HEK293 (cell line): ENCODE data around the gene PBX2.

Experiments
- IKZF3 ChIP-seq: fragments of 450-650 bp; IDR thresholded peaks from 2 replicates; pipeline ENCODE4 v1.5.0; 2018; ENCODE audit warnings: missing biosample characterization, mild to moderate bottlenecking, missing genetic modification characterization, moderate library complexity
- KLF10 ChIP-seq: fragments of 450-650 bp; IDR thresholded peaks from 2 replicates; pipeline ENCODE4 v1.5.1; 2018; ENCODE audit warnings: missing biosample characterization, mild to moderate bottlenecking, missing genetic modification characterization
- MEIS1 ChIP-seq: sonication (generic); formaldehyde crosslinking; IDR thresholded peaks from 2 replicates; pipeline ENCODE4 v1.8.1; 2022; ENCODE audit warnings: missing genetic modification reagents, mild to moderate bottlenecking, borderline replicate concordance
- MYNN ChIP-seq: fragments of 450-650 bp; formaldehyde crosslinking; IDR thresholded peaks from 2 replicates; pipeline ENCODE4 v1.5.1; 2016; ENCODE audit warnings: missing biosample characterization, missing genetic modification characterization, borderline replicate concordance
- SP2 ChIP-seq: fragments of 450-650 bp; formaldehyde crosslinking; IDR thresholded peaks from 2 replicates; pipeline ENCODE4 v1.5.1; 2016; ENCODE audit warnings: missing biosample characterization, missing genetic modification characterization
- ZFHX2 ChIP-seq: fragments of 450-650 bp; formaldehyde crosslinking; conservative IDR thresholded peaks from 2 replicates; pipeline ENCODE4 v1.5.1; 2016; ENCODE audit warnings: missing biosample characterization, missing genetic modification characterization
- ZNF184 ChIP-seq: fragments of 450-650 bp; IDR thresholded peaks from 2 replicates; pipeline ENCODE4 v1.5.1; 2018; ENCODE audit warnings: missing biosample characterization, mild to moderate bottlenecking, missing genetic modification characterization
- ZNF223 ChIP-seq: fragments of 450-650 bp; formaldehyde crosslinking; IDR thresholded peaks from 2 replicates; pipeline ENCODE4 v1.5.1; 2016; ENCODE audit warnings: missing biosample characterization, missing genetic modification characterization
- ZNF23 ChIP-seq: fragments of 450-650 bp; formaldehyde crosslinking; IDR thresholded peaks from 2 replicates; pipeline ENCODE4 v1.5.1; 2016; ENCODE audit warnings: missing biosample characterization, missing genetic modification characterization, borderline replicate concordance
- ZNF510 ChIP-seq: fragments of 450-650 bp; formaldehyde crosslinking; IDR thresholded peaks from 2 replicates; pipeline ENCODE4 v1.5.1; 2018; ENCODE audit warnings: mild to moderate bottlenecking, missing genetic modification characterization, missing biosample characterization; ENCODE audit not compliant: insufficient replicate concordance
- ZNF626 ChIP-seq: fragments of 450-650 bp; sonication (Bioruptor Pico); formaldehyde crosslinking; IDR thresholded peaks from 2 replicates; pipeline ENCODE4 v1.5.1; 2018; ENCODE audit warnings: missing biosample characterization, missing genetic modification characterization, inconsistent platforms
- ZNF629 ChIP-seq: fragments of 450-650 bp; formaldehyde crosslinking; IDR thresholded peaks from 2 replicates; pipeline ENCODE4 v1.5.1; 2017; ENCODE audit warnings: missing biosample characterization, missing genetic modification characterization
- TF ChIP-seq, protein P1 (sequence below): fragments of 450-650 bp; IDR thresholded peaks from 2 replicates; pipeline ENCODE4 v1.5.1; 2018; ENCODE audit warnings: missing biosample characterization, mild to moderate bottlenecking, missing genetic modification characterization
- TF ChIP-seq, protein P2 (sequence below): fragments of 450-650 bp; formaldehyde crosslinking; IDR thresholded peaks from 2 replicates; pipeline ENCODE4 v1.5.1; 2016; ENCODE audit warnings: missing biosample characterization, missing genetic modification characterization
- TF ChIP-seq, protein P3 (sequence below): fragments of 450-650 bp; formaldehyde crosslinking; IDR thresholded peaks from 2 replicates; pipeline ENCODE4 v1.5.1; 2016; ENCODE audit warnings: missing biosample characterization, missing genetic modification characterization
- TF ChIP-seq, protein P4 (sequence below): fragments of 450-650 bp; formaldehyde crosslinking; IDR thresholded peaks from 2 replicates; pipeline ENCODE4 v1.5.1; 2016; ENCODE audit warnings: missing biosample characterization, missing genetic modification characterization, borderline replicate concordance
- TF ChIP-seq, protein P5 (sequence below): fragments of 450-650 bp; formaldehyde crosslinking; IDR thresholded peaks from 2 replicates; pipeline ENCODE4 v1.5.1; 2016; ENCODE audit warnings: missing biosample characterization, missing genetic modification characterization
- TF ChIP-seq, protein P6 (sequence below): fragments of 450-650 bp; formaldehyde crosslinking; IDR thresholded peaks from 2 replicates; pipeline ENCODE4 v1.5.1; 2016; ENCODE audit warnings: missing biosample characterization, missing genetic modification characterization
- TF ChIP-seq, protein P7 (sequence below): fragments of 450-650 bp; formaldehyde crosslinking; IDR thresholded peaks from 2 replicates; pipeline ENCODE4 v1.5.1; 2016; ENCODE audit warnings: missing biosample characterization, missing genetic modification characterization
- TF ChIP-seq, protein P8 (sequence below): fragments of 450-650 bp; formaldehyde crosslinking; IDR thresholded peaks from 2 replicates; pipeline ENCODE4 v1.5.1; 2017; ENCODE audit warnings: missing biosample characterization, missing genetic modification characterization

PBX2 gene

DNA sequence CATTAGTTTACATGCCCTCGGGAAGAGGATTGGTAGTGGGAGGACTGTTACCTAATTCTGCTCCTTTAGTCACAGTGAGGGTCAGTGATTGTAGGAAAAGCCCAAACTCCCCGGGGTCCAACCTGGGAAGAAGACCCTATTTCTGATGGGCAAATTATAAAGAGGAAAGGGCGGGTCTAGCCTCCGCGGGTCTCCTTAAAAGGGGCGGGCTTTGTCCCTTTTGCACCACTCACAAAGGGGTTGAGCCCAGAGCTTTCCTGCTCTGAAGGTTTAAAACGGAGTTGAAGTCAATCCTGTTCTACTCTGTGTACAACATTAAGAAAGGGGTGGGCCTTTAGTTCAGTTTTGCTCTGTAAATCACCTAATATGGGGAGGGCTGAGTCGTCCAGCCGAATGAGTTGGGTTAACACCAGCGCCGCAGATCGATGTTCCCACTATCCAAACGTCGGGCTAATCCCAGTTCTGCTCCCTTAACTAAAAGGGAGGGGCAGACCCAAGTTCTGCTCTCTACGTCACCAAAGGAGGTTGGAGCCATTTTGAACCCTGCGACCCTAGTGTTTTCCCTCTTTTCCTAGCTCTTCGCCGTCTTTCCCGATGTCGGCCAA lies 12.7 kb downstream of the PBX2 start (continued):
- no peak for TF ChIP-seq ZNF510 (tag by site-specific recombination)
- no peak for TF ChIP-seq MEIS1
- no peak for TF ChIP-seq ZNF23
- no peak; the same call in 1 of the 2 replicates for TF ChIP-seq ZNF184 (tag by site-specific recombination)
- TF ChIP-seq, protein P1, sequence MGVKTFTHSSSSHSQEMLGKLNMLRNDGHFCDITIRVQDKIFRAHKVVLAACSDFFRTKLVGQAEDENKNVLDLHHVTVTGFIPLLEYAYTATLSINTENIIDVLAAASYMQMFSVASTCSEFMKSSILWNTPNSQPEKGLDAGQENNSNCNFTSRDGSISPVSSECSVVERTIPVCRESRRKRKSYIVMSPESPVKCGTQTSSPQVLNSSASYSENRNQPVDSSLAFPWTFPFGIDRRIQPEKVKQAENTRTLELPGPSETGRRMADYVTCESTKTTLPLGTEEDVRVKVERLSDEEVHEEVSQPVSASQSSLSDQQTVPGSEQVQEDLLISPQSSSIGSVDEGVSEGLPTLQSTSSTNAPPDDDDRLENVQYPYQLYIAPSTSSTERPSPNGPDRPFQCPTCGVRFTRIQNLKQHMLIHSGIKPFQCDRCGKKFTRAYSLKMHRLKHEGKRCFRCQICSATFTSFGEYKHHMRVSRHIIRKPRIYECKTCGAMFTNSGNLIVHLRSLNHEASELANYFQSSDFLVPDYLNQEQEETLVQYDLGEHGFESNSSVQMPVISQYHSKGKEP (tag by site-specific recombination): no peak
- peak; percentile 3 for TF ChIP-seq SP2
- TF ChIP-seq, protein P2, sequence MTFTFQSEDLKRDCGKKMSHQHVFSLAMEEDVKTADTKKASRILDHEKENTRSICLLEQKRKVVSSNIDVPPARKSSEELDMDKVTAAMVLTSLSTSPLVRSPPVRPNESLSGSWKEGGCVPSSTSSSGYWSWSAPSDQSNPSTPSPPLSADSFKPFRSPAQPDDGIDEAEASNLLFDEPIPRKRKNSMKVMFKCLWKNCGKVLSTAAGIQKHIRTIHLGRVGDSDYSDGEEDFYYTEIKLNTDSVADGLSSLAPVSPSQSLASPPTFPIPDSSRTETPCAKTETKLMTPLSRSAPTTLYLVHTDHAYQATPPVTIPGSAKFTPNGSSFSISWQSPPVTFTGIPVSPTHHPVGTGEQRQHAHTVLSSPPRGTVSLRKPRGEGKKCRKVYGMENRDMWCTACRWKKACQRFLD (tag by site-specific recombination): no peak
- TF ChIP-seq, protein P3, sequence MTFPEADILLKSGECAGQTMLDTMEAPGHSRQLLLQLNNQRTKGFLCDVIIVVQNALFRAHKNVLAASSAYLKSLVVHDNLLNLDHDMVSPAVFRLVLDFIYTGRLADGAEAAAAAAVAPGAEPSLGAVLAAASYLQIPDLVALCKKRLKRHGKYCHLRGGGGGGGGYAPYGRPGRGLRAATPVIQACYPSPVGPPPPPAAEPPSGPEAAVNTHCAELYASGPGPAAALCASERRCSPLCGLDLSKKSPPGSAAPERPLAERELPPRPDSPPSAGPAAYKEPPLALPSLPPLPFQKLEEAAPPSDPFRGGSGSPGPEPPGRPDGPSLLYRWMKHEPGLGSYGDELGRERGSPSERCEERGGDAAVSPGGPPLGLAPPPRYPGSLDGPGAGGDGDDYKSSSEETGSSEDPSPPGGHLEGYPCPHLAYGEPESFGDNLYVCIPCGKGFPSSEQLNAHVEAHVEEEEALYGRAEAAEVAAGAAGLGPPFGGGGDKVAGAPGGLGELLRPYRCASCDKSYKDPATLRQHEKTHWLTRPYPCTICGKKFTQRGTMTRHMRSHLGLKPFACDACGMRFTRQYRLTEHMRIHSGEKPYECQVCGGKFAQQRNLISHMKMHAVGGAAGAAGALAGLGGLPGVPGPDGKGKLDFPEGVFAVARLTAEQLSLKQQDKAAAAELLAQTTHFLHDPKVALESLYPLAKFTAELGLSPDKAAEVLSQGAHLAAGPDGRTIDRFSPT (tag by site-specific recombination): no peak
- TF ChIP-seq, protein P4, sequence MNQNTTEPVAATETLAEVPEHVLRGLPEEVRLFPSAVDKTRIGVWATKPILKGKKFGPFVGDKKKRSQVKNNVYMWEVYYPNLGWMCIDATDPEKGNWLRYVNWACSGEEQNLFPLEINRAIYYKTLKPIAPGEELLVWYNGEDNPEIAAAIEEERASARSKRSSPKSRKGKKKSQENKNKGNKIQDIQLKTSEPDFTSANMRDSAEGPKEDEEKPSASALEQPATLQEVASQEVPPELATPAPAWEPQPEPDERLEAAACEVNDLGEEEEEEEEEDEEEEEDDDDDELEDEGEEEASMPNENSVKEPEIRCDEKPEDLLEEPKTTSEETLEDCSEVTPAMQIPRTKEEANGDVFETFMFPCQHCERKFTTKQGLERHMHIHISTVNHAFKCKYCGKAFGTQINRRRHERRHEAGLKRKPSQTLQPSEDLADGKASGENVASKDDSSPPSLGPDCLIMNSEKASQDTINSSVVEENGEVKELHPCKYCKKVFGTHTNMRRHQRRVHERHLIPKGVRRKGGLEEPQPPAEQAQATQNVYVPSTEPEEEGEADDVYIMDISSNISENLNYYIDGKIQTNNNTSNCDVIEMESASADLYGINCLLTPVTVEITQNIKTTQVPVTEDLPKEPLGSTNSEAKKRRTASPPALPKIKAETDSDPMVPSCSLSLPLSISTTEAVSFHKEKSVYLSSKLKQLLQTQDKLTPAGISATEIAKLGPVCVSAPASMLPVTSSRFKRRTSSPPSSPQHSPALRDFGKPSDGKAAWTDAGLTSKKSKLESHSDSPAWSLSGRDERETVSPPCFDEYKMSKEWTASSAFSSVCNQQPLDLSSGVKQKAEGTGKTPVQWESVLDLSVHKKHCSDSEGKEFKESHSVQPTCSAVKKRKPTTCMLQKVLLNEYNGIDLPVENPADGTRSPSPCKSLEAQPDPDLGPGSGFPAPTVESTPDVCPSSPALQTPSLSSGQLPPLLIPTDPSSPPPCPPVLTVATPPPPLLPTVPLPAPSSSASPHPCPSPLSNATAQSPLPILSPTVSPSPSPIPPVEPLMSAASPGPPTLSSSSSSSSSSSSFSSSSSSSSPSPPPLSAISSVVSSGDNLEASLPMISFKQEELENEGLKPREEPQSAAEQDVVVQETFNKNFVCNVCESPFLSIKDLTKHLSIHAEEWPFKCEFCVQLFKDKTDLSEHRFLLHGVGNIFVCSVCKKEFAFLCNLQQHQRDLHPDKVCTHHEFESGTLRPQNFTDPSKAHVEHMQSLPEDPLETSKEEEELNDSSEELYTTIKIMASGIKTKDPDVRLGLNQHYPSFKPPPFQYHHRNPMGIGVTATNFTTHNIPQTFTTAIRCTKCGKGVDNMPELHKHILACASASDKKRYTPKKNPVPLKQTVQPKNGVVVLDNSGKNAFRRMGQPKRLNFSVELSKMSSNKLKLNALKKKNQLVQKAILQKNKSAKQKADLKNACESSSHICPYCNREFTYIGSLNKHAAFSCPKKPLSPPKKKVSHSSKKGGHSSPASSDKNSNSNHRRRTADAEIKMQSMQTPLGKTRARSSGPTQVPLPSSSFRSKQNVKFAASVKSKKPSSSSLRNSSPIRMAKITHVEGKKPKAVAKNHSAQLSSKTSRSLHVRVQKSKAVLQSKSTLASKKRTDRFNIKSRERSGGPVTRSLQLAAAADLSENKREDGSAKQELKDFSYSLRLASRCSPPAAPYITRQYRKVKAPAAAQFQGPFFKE (tag by site-specific recombination): no peak
- TF ChIP-seq ZNF629 (tag by site-specific recombination): peak; percentile 63; the same call in 1 of the 2 replicates
- TF ChIP-seq, protein P5, sequence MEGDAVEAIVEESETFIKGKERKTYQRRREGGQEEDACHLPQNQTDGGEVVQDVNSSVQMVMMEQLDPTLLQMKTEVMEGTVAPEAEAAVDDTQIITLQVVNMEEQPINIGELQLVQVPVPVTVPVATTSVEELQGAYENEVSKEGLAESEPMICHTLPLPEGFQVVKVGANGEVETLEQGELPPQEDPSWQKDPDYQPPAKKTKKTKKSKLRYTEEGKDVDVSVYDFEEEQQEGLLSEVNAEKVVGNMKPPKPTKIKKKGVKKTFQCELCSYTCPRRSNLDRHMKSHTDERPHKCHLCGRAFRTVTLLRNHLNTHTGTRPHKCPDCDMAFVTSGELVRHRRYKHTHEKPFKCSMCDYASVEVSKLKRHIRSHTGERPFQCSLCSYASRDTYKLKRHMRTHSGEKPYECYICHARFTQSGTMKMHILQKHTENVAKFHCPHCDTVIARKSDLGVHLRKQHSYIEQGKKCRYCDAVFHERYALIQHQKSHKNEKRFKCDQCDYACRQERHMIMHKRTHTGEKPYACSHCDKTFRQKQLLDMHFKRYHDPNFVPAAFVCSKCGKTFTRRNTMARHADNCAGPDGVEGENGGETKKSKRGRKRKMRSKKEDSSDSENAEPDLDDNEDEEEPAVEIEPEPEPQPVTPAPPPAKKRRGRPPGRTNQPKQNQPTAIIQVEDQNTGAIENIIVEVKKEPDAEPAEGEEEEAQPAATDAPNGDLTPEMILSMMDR: no peak
- TF ChIP-seq ZFHX2 (tag by site-specific recombination): no peak
- peak; percentile 100 for TF ChIP-seq IKZF3
- TF ChIP-seq ZNF223 (tag by site-specific recombination): no peak
- TF ChIP-seq ZNF626 (tag by site-specific recombination): no peak
- TF ChIP-seq KLF10 (tag by site-specific recombination): peak; percentile 66
- TF ChIP-seq MYNN: no peak
- TF ChIP-seq, protein P6, sequence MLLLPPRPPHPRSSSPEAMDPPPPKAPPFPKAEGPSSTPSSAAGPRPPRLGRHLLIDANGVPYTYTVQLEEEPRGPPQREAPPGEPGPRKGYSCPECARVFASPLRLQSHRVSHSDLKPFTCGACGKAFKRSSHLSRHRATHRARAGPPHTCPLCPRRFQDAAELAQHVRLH (tag by site-specific recombination): no peak
- TF ChIP-seq, protein P7, sequence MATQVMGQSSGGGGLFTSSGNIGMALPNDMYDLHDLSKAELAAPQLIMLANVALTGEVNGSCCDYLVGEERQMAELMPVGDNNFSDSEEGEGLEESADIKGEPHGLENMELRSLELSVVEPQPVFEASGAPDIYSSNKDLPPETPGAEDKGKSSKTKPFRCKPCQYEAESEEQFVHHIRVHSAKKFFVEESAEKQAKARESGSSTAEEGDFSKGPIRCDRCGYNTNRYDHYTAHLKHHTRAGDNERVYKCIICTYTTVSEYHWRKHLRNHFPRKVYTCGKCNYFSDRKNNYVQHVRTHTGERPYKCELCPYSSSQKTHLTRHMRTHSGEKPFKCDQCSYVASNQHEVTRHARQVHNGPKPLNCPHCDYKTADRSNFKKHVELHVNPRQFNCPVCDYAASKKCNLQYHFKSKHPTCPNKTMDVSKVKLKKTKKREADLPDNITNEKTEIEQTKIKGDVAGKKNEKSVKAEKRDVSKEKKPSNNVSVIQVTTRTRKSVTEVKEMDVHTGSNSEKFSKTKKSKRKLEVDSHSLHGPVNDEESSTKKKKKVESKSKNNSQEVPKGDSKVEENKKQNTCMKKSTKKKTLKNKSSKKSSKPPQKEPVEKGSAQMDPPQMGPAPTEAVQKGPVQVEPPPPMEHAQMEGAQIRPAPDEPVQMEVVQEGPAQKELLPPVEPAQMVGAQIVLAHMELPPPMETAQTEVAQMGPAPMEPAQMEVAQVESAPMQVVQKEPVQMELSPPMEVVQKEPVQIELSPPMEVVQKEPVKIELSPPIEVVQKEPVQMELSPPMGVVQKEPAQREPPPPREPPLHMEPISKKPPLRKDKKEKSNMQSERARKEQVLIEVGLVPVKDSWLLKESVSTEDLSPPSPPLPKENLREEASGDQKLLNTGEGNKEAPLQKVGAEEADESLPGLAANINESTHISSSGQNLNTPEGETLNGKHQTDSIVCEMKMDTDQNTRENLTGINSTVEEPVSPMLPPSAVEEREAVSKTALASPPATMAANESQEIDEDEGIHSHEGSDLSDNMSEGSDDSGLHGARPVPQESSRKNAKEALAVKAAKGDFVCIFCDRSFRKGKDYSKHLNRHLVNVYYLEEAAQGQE (tag by site-specific recombination): no peak
- TF ChIP-seq, protein P8, sequence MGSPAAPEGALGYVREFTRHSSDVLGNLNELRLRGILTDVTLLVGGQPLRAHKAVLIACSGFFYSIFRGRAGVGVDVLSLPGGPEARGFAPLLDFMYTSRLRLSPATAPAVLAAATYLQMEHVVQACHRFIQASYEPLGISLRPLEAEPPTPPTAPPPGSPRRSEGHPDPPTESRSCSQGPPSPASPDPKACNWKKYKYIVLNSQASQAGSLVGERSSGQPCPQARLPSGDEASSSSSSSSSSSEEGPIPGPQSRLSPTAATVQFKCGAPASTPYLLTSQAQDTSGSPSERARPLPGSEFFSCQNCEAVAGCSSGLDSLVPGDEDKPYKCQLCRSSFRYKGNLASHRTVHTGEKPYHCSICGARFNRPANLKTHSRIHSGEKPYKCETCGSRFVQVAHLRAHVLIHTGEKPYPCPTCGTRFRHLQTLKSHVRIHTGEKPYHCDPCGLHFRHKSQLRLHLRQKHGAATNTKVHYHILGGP (tag by site-specific recombination): no peak
